Neural cell (in vitro differentiated cells): ENCODE measurements around the gene DRAP1. TPM values are rescaled to one million over a fixed set of nuclear protein-coding genes. Genes with fewer than 3 reads are reported as not detected.
"Not testable (repeated sequence)": the region's sequence is repeated elsewhere in the genome, so short reads cannot be mapped to it uniquely, and the experiment has no call there.

Experiments
- H2AFZ ChIP-seq: fragments of 200-600, 300-800 bp; sonication (generic), shearing (Covaris generic); 2 replicates; pipeline ENCODE4 v1.6.0; 2014; ENCODE audit warnings: low read depth, mild to moderate bottlenecking, antibody characterized with exemption, low read length, moderate library complexity
- H3F3A ChIP-seq: fragments of 200-600 bp; shearing (Covaris generic); 2 replicates; pipeline ENCODE4 v1.6.1; 2016; ENCODE audit warnings: mild to moderate bottlenecking, moderate library complexity, mixed read lengths, antibody characterized with exemption, low read length; ENCODE audit not compliant: insufficient read depth, poor library complexity, severe bottlenecking
- H3K27ac ChIP-seq: fragments of 200-600, 300-800 bp; sonication (generic), shearing (Covaris generic); 2 replicates; pipeline ENCODE4 v1.5.1; 2014; ENCODE audit warnings: mild to moderate bottlenecking, low read length, moderate library complexity
- H3K27me3 ChIP-seq: fragments of 300-800, 200-600 bp; sonication (generic), shearing (Covaris generic); 2 replicates; pipeline ENCODE4 v1.6.0; 2014; ENCODE audit warnings: mild to moderate bottlenecking, low read depth, low read length, moderate library complexity; ENCODE audit not compliant: insufficient read depth
- H3K36me3 ChIP-seq: fragments of 300-800, 200-600 bp; sonication (generic), shearing (Covaris generic); 2 replicates; pipeline ENCODE4 v1.5.1; 2014; ENCODE audit warnings: mild to moderate bottlenecking, antibody characterized with exemption, low read length, moderate library complexity; ENCODE audit not compliant: insufficient read depth
- H3K4me2 ChIP-seq: fragments of 300-800, 200-600 bp; sonication (generic), shearing (Covaris generic); 2 replicates; pipeline ENCODE4 v1.6.0; 2014; ENCODE audit warnings: mild to moderate bottlenecking, low read length
- H3K4me3 ChIP-seq: fragments of 300-800, 200-600 bp; sonication (generic), shearing (Covaris generic); 2 replicates; pipeline ENCODE4 v1.5.1; 2014; ENCODE audit warnings: mild to moderate bottlenecking, low read length, moderate library complexity
- H3K79me2 ChIP-seq: fragments of 200-600 bp; shearing (Covaris generic); replicated peaks from 2 replicates; pipeline ENCODE4 v1.6.0; 2014; ENCODE audit warnings: mild to moderate bottlenecking, low read length, moderate library complexity; ENCODE audit not compliant: insufficient read depth
- H3K9ac ChIP-seq: fragments of 300-800, 200-600 bp; sonication (generic), shearing (Covaris generic); 2 replicates; pipeline ENCODE4 v1.6.1; 2016; ENCODE audit warnings: mild to moderate bottlenecking, low read length, mixed read lengths
- H3K9me2 ChIP-seq: fragments of 200-600 bp; shearing (Covaris generic); 2 replicates; pipeline ENCODE4 v1.6.1; 2016; ENCODE audit warnings: mild to moderate bottlenecking, low read length, mixed read lengths; ENCODE audit not compliant: insufficient read depth
- H3K9me3 ChIP-seq: fragments of 200-600, 300-800 bp; sonication (generic), shearing (Covaris generic); 2 replicates; pipeline ENCODE4 v1.6.1; 2016; ENCODE audit warnings: mild to moderate bottlenecking, mixed run types, low read length, moderate library complexity, mixed read lengths
- H4K20me1 ChIP-seq: fragments of 200-600 bp; shearing (Covaris generic); 2 replicates; pipeline ENCODE4 v1.6.1; 2016; ENCODE audit warnings: mild to moderate bottlenecking, mixed run types; ENCODE audit not compliant: insufficient read depth
- EP300 ChIP-seq: fragments of 450-650 bp; conservative IDR thresholded peaks from 2 replicates; pipeline ENCODE4 v1.6.1; 2014; ENCODE audit warnings: antibody characterized with exemption, mild to moderate bottlenecking, moderate library complexity; ENCODE audit not compliant: poor library complexity, severe bottlenecking
- EZH2 ChIP-seq: fragments of 200-600, 300-800 bp; shearing (Covaris generic), sonication (generic); IDR thresholded peaks from 2 replicates; pipeline ENCODE4 v1.6.1; 2014; ENCODE audit warnings: antibody characterized with exemption, low read length, borderline replicate concordance, mild to moderate bottlenecking; ENCODE audit not compliant: insufficient read depth, poor library complexity, severe bottlenecking
- POLR2AphosphoS5 ChIP-seq: IDR thresholded peaks from 2 replicates; pipeline ENCODE4 v1.6.1; 2012
- RAD21 ChIP-seq: fragments of 450-650 bp; conservative IDR thresholded peaks from 2 replicates; pipeline ENCODE4 v1.6.1; 2014; ENCODE audit warnings: antibody characterized with exemption, mild to moderate bottlenecking, moderate library complexity
- SMC3 ChIP-seq: fragments of 450-650 bp; conservative IDR thresholded peaks from 2 replicates; pipeline ENCODE4 v1.6.1; 2014; ENCODE audit warnings: antibody characterized with exemption, mild to moderate bottlenecking, moderate library complexity; ENCODE audit not compliant: poor library complexity
- TAF1 ChIP-seq: IDR thresholded peaks from 2 replicates; pipeline ENCODE4 v1.6.1; 2012; ENCODE audit warnings: low read depth
- polyA plus RNA-seq: library from polyadenylated mRNA; depleted of rRNA; stranded (reverse); fragments of >200 nt; gene quantifications from 2 replicates; pipeline ENCODE4 v1.2.3, GENCODE V29; 2014
- TF ChIP-seq, protein P1 (sequence below): IDR thresholded peaks from 2 replicates; pipeline ENCODE4 v1.6.1; 2012; ENCODE audit warnings: borderline replicate concordance
- TF ChIP-seq, protein P2 (sequence below): fragments of 450-650 bp; IDR thresholded peaks from 2 replicates; pipeline ENCODE4 v1.5.1; 2014; ENCODE audit warnings: antibody characterized with exemption, mild to moderate bottlenecking, moderate library complexity; ENCODE audit not compliant: poor library complexity, severe bottlenecking

The DRAP1 gene
- polyA plus RNA-seq, 1 donor from 2014 or later, result 242 TPM

DNA sequence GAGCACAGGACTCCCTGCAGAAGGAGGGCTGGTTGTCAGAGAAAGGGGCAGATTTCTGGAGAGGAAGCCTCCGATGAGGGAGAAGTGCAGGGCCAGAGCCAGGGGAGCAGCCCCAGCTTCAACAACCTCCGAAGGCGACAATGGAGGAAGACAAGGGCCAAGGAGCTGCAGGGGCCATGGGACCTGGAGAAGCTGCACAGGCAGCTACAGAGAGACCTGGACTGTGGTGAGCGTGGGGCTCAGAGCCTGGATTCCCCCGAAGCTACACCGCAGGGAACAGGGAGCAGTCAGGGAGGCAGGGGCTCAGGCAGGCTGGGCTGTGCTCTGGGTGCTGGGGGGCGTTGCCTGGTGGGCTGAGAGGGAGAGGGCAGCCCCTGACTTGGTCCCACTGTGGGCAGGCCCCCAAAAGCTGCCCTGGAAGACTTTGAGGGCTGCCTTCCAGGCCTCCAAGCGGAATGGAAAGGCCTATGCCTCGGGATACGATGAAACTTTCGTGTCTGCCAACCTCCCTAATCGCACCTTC is 28.4 kb downstream of the DRAP1 start:
- H3K36me3 ChIP-seq, result no peaks in the 10 kb centered on the region
- H3K27ac ChIP-seq, result no peak overlapping the region
- no peak overlapping the region for H3K9ac ChIP-seq
- H3K79me2 ChIP-seq, result no peaks in the 10 kb centered on the region
- no peaks in the 10 kb centered on the region for H4K20me1 ChIP-seq
- H3K9me2 ChIP-seq, result no peaks in the 10 kb centered on the region
- no peak overlapping the region for H2AFZ ChIP-seq
- H3K27me3 ChIP-seq, result no peaks in the 10 kb centered on the region
- H3K9me3 ChIP-seq, result no peaks in the 10 kb centered on the region
- H3K4me3 ChIP-seq, result no peak overlapping the region
- TF ChIP-seq, protein P1, sequence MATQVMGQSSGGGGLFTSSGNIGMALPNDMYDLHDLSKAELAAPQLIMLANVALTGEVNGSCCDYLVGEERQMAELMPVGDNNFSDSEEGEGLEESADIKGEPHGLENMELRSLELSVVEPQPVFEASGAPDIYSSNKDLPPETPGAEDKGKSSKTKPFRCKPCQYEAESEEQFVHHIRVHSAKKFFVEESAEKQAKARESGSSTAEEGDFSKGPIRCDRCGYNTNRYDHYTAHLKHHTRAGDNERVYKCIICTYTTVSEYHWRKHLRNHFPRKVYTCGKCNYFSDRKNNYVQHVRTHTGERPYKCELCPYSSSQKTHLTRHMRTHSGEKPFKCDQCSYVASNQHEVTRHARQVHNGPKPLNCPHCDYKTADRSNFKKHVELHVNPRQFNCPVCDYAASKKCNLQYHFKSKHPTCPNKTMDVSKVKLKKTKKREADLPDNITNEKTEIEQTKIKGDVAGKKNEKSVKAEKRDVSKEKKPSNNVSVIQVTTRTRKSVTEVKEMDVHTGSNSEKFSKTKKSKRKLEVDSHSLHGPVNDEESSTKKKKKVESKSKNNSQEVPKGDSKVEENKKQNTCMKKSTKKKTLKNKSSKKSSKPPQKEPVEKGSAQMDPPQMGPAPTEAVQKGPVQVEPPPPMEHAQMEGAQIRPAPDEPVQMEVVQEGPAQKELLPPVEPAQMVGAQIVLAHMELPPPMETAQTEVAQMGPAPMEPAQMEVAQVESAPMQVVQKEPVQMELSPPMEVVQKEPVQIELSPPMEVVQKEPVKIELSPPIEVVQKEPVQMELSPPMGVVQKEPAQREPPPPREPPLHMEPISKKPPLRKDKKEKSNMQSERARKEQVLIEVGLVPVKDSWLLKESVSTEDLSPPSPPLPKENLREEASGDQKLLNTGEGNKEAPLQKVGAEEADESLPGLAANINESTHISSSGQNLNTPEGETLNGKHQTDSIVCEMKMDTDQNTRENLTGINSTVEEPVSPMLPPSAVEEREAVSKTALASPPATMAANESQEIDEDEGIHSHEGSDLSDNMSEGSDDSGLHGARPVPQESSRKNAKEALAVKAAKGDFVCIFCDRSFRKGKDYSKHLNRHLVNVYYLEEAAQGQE, result no peak
- TF ChIP-seq, protein P2, sequence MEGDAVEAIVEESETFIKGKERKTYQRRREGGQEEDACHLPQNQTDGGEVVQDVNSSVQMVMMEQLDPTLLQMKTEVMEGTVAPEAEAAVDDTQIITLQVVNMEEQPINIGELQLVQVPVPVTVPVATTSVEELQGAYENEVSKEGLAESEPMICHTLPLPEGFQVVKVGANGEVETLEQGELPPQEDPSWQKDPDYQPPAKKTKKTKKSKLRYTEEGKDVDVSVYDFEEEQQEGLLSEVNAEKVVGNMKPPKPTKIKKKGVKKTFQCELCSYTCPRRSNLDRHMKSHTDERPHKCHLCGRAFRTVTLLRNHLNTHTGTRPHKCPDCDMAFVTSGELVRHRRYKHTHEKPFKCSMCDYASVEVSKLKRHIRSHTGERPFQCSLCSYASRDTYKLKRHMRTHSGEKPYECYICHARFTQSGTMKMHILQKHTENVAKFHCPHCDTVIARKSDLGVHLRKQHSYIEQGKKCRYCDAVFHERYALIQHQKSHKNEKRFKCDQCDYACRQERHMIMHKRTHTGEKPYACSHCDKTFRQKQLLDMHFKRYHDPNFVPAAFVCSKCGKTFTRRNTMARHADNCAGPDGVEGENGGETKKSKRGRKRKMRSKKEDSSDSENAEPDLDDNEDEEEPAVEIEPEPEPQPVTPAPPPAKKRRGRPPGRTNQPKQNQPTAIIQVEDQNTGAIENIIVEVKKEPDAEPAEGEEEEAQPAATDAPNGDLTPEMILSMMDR, result no peak
- TF ChIP-seq EP300 (no peak), TAF1 (no peak), POLR2AphosphoS5 (no peak), EZH2 (no peak), SMC3 (no peak), RAD21 (no peak)
- H3F3A ChIP-seq, result no peaks in the 10 kb centered on the region
- H3K4me2 ChIP-seq, result no peak overlapping the region

DNA sequence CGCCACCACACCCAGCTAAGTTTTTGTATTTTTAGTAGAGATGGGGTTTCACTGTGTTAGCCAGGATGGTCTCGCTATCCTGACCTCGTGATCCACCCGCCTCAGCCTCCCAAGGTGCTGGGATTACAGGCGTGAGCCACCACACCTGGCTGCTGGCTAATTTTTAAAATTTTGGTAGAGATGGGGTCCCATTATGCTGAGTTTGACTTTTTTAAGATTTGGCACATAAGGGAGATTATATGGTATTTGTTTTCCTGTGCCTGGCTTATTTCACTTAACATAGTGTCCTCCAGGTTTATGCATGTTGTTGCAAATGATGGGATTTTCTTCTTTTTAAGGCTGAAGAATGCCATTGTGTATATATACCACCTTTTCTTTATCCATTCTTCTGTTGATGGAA is 31.5 kb downstream of the DRAP1 start:
- H3F3A ChIP-seq, H3K4me2 ChIP-seq, H2AFZ ChIP-seq, H3K27ac ChIP-seq, H3K9me2 ChIP-seq, H3K27me3 ChIP-seq, H3K36me3 ChIP-seq, H3K9me3 ChIP-seq, H3K4me3 ChIP-seq, H4K20me1 ChIP-seq, H3K79me2 ChIP-seq, H3K9ac ChIP-seq: not testable (repeated sequence)

DNA sequence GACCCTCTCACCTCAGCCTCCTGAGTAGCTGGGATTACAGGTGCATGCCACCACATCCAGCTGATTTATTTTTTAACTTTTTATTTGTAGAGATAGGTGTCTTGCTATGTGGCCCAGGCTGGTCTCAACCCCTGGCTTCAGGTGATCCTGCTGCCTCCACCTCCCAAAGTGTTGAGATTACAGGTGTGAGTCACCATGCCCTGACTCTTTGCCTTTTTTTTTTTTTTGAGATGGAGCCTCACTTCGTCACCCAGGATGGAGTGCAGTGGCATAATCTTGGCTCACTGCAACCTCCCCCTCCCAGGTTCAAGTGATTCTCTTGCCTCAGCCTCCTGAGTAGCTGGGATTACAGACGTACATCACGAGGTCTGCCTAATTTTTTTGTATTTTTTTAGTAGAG is 32.4 kb downstream of the DRAP1 start:
- not testable (repeated sequence) for H4K20me1 ChIP-seq, H3K9ac ChIP-seq, H3K27ac ChIP-seq, H3K27me3 ChIP-seq, H3K36me3 ChIP-seq, H3K4me2 ChIP-seq, H3K9me3 ChIP-seq, H3F3A ChIP-seq, H3K9me2 ChIP-seq, H3K4me3 ChIP-seq, H2AFZ ChIP-seq, H3K79me2 ChIP-seq
